Stimulated activated effector memory CD8-positive, alpha-beta T cell treated with anti-CD3 and anti-CD28 coated beads, Interleukin-12 subunit alpha, Interleukin-12 subunit beta, amount 100 ng/mL, for 72 hours (primary cell): Measurements from ENCODE around the gene ZSCAN18.

Experiments
- ATAC-seq: fragments of 150-1000 bp; cut with Tn5 transposase; 2 replicates; pipeline ENCODE4 v1.10.0; 2021
- DNase-seq, 2 donors: peaks; one replicate each; pipeline ENCODE4 v3.0.0; 2021 to 2022; ENCODE audit warnings: low spot score in 2 of 2
- H3K27ac Mint-ChIP-seq: one replicate; pipeline ENCODE4 v1.8.0; 2022; ENCODE audit warnings: mild to moderate bottlenecking, mixed read lengths
- H3K36me3 Mint-ChIP-seq: one replicate; pipeline ENCODE4 v1.8.0; 2022; ENCODE audit warnings: mild to moderate bottlenecking, mixed read lengths
- H3K4me1 Mint-ChIP-seq: one replicate; pipeline ENCODE4 v1.8.0; 2022; ENCODE audit warnings: mixed read lengths
- H3K4me3 Mint-ChIP-seq: one replicate; pipeline ENCODE4 v1.8.0; 2022; ENCODE audit warnings: mild to moderate bottlenecking, mixed read lengths
- H3K9me3 Mint-ChIP-seq: one replicate; pipeline ENCODE4 v1.8.0; 2022; ENCODE audit warnings: mixed read lengths

The ZSCAN18 gene

GRCh38 chr19:58059003-58059670, 38.9 kb downstream of the ZSCAN18 start, which contains the start of gene ZNF135:
Gene ZNF135 (plus strand): TSS chr19:58059282. CDS start chr19:58060003, 721 bp downstream.
- H3K36me3 Mint-ChIP-seq = no peaks in the 10 kb centered on the region
- ATAC-seq = peak; percentile 62
- peak within 1 kb of the TSS; percentile 30 for H3K4me3 Mint-ChIP-seq
- H3K4me1 Mint-ChIP-seq = peaks cover 11% of the 10 kb centered on the region
- no peak within 1 kb of the TSS for H3K27ac Mint-ChIP-seq
- no peak for DNase-seq
- H3K9me3 Mint-ChIP-seq = peaks cover 20% of the 10 kb centered on the region

- DNase-seq (no peak), ATAC-seq (no peak)
- H3K27ac Mint-ChIP-seq = no peak overlapping the region
- peak overlapping the region; percentile 30 for H3K4me3 Mint-ChIP-seq
- H3K9me3 Mint-ChIP-seq = peaks cover 16% of the 10 kb centered on the region
- no peaks in the 10 kb centered on the region for H3K36me3 Mint-ChIP-seq
- peaks cover 11% of the 10 kb centered on the region for H3K4me1 Mint-ChIP-seq
Observed at GRCh38 chr19:58058467-58058866, 39.6 kb downstream of the ZSCAN18 start.

GRCh38 chr19:58056861-58057260, 41.2 kb downstream of the ZSCAN18 start:
- H3K36me3 Mint-ChIP-seq = no peaks in the 10 kb centered on the region
- no peak overlapping the region for H3K27ac Mint-ChIP-seq

GRCh38 chr19:58056261-58056660, 41.8 kb downstream of the ZSCAN18 start:
- no peak for DNase-seq
- Mint-ChIP-seq H3K4me3 (no peak overlapping the region), H3K4me1 (peaks cover 11% of the 10 kb centered on the region), H3K9me3 (peaks cover 21% of the 10 kb centered on the region), H3K36me3 (no peaks in the 10 kb centered on the region), H3K27ac (no peak overlapping the region)
- ATAC-seq = no peak

More at GRCh38 chr19:58056861-58057260, 41.2 kb downstream of the ZSCAN18 start:
- DNase-seq (no peak), ATAC-seq (no peak)
- H3K4me3 Mint-ChIP-seq = no peak overlapping the region
- H3K9me3 Mint-ChIP-seq = peaks cover 17% of the 10 kb centered on the region
- H3K4me1 Mint-ChIP-seq = peaks cover 11% of the 10 kb centered on the region

GRCh38 chr19:58054901-58055874, 42.8 kb downstream of the ZSCAN18 start:
- DNase-seq (no peak), ATAC-seq (no peak)
- no peak overlapping the region for H3K27ac Mint-ChIP-seq
- H3K36me3 Mint-ChIP-seq = no peaks in the 10 kb centered on the region
- H3K9me3 Mint-ChIP-seq = peaks cover 21% of the 10 kb centered on the region
- no peak overlapping the region for H3K4me3 Mint-ChIP-seq
- peaks cover 11% of the 10 kb centered on the region for H3K4me1 Mint-ChIP-seq

- Mint-ChIP-seq H3K4me3 (no peak overlapping the region), H3K4me1 (peaks cover 11% of the 10 kb centered on the region), H3K27ac (no peak overlapping the region), H3K36me3 (no peaks in the 10 kb centered on the region), H3K9me3 (peaks cover 29% of the 10 kb centered on the region)
- DNase-seq = no peak
- no peak for ATAC-seq
Observed at GRCh38 chr19:58053480-58054156, 44.4 kb downstream of the ZSCAN18 start.

- no peak for DNase-seq
- Mint-ChIP-seq H3K9me3 (peaks cover 30% of the 10 kb centered on the region), H3K36me3 (no peaks in the 10 kb centered on the region)
Observed at GRCh38 chr19:58052256-58052655, 45.8 kb downstream of the ZSCAN18 start.

GRCh38 chr19:58047672-58048071, 50.4 kb downstream of the ZSCAN18 start:
- no peak overlapping the region for H3K4me3 Mint-ChIP-seq
- no peaks in the 10 kb centered on the region for H3K4me1 Mint-ChIP-seq
- DNase-seq (no peak), ATAC-seq (no peak)
- peaks cover 25% of the 10 kb centered on the region for H3K9me3 Mint-ChIP-seq
- H3K27ac Mint-ChIP-seq = no peak overlapping the region
- no peaks in the 10 kb centered on the region for H3K36me3 Mint-ChIP-seq

More at GRCh38 chr19:58052256-58052655, 45.8 kb downstream of the ZSCAN18 start:
- no peak for ATAC-seq
- Mint-ChIP-seq H3K4me3 (no peak overlapping the region), H3K4me1 (peaks cover 11% of the 10 kb centered on the region), H3K27ac (no peak overlapping the region)

- no peak for ATAC-seq
- no peaks in the 10 kb centered on the region for H3K4me1 Mint-ChIP-seq
- peaks cover 25% of the 10 kb centered on the region for H3K9me3 Mint-ChIP-seq
- no peaks in the 10 kb centered on the region for H3K36me3 Mint-ChIP-seq
- no peak overlapping the region for H3K4me3 Mint-ChIP-seq
- H3K27ac Mint-ChIP-seq = no peak overlapping the region
- no peak for DNase-seq
Observed at GRCh38 chr19:58046856-58047255, 51.2 kb downstream of the ZSCAN18 start.

- H3K9me3 Mint-ChIP-seq = peaks cover 24% of the 10 kb centered on the region
- no peak for ATAC-seq
Observed at GRCh38 chr19:58045411-58046050, 52.5 kb downstream of the ZSCAN18 start.

GRCh38 chr19:58044886-58045285, 53.1 kb downstream of the ZSCAN18 start:
- DNase-seq = no peak
- H3K4me3 Mint-ChIP-seq = no peak overlapping the region
- ATAC-seq = no peak
- H3K36me3 Mint-ChIP-seq = no peaks in the 10 kb centered on the region
- peaks cover 23% of the 10 kb centered on the region for H3K9me3 Mint-ChIP-seq
- no peaks in the 10 kb centered on the region for H3K4me1 Mint-ChIP-seq
- no peak overlapping the region for H3K27ac Mint-ChIP-seq

More at GRCh38 chr19:58045411-58046050, 52.5 kb downstream of the ZSCAN18 start:
- H3K4me1 Mint-ChIP-seq = no peaks in the 10 kb centered on the region
- H3K4me3 Mint-ChIP-seq = no peak overlapping the region
- no peaks in the 10 kb centered on the region for H3K36me3 Mint-ChIP-seq
- H3K27ac Mint-ChIP-seq = no peak overlapping the region
- DNase-seq = no peak

- no peak for ATAC-seq
- DNase-seq = no peak
- H3K4me3 Mint-ChIP-seq = no peak overlapping the region
- no peaks in the 10 kb centered on the region for H3K4me1 Mint-ChIP-seq
- H3K9me3 Mint-ChIP-seq = peaks cover 20% of the 10 kb centered on the region
- no peaks in the 10 kb centered on the region for H3K36me3 Mint-ChIP-seq
- no peak overlapping the region for H3K27ac Mint-ChIP-seq
Observed at GRCh38 chr19:58044391-58044790, 53.6 kb downstream of the ZSCAN18 start.

GRCh38 chr19:58042495-58043340, 55.3 kb downstream of the ZSCAN18 start:
- no peaks in the 10 kb centered on the region for H3K36me3 Mint-ChIP-seq
- no peak for ATAC-seq
- no peak for DNase-seq
- H3K4me3 Mint-ChIP-seq = no peak overlapping the region
- H3K9me3 Mint-ChIP-seq = peaks cover 19% of the 10 kb centered on the region
- H3K27ac Mint-ChIP-seq = no peak overlapping the region
- no peaks in the 10 kb centered on the region for H3K4me1 Mint-ChIP-seq
